CD14-positive monocyte (primary cell): Measurements from ENCODE around the gene NXPH1. TPM values are rescaled to one million over a fixed set of nuclear protein-coding genes. Genes with fewer than 3 reads are reported as not detected.

Source experiments
- DNase-seq, 3 donors: peaks; one replicate each; pipeline ENCODE4 v3.0.0-alpha.2; 2011 to 2022
- H2AFZ ChIP-seq: 2 replicates; pipeline ENCODE4 v1.6.0; 2012; ENCODE audit warnings: mild to moderate bottlenecking, low read depth, low read length, inconsistent platforms; ENCODE audit not compliant: insufficient read depth, poor library complexity, severe bottlenecking
- H3K27ac ChIP-seq, 2 donors: 1 replicate in 1 of 2; 2 replicates in 1 of 2; pipeline ENCODE4 v1.5.1; 2012 to 2013; ENCODE audit warnings: low read length in 2 of 2, control low read depth in 1 of 2, inconsistent platforms in 1 of 2, low read depth in 1 of 2, mild to moderate bottlenecking in 1 of 2
- H3K27me3 ChIP-seq, 2 donors: one replicate each; pipeline versions ENCODE4 v1.6.0 to v1.6.1; 2011 to 2013; ENCODE audit warnings: low read length in 2 of 2; ENCODE audit not compliant: control insufficient read depth in 2 of 2, insufficient read depth in 2 of 2
- H3K36me3 ChIP-seq, 2 donors: replicated peaks in 1 of 2; 1 replicate in 1 of 2; 2 replicates in 1 of 2; pipeline versions ENCODE4 v1.5.1 to v1.6.1; 2012 to 2013; ENCODE audit warnings: low read length in 2 of 2, control low read depth in 1 of 2, inconsistent platforms in 1 of 2, mild to moderate bottlenecking in 1 of 2; ENCODE audit not compliant: insufficient read depth in 2 of 2, control insufficient read depth in 1 of 2
- H3K4me1 ChIP-seq, 2 donors: 1 replicate in 1 of 2; 2 replicates in 1 of 2; pipeline versions ENCODE4 v1.5.1 to v1.6.1; 2012 to 2013; ENCODE audit warnings: low read length in 2 of 2, control low read depth in 1 of 2, inconsistent platforms in 1 of 2, mild to moderate bottlenecking in 1 of 2, moderate library complexity in 1 of 2; ENCODE audit not compliant: insufficient read depth in 2 of 2, control insufficient read depth in 1 of 2
- H3K4me2 ChIP-seq: replicated peaks from 2 replicates; pipeline ENCODE3; 2012; ENCODE audit warnings: low read length, moderate library complexity, mild to moderate bottlenecking; ENCODE audit not compliant: poor library complexity, severe bottlenecking; ENCODE audit errors: extremely low read depth
- H3K4me3 ChIP-seq, 3 experiments: fragments of 200-600 bp in 1 of 3; sonication (generic) in 1 of 3; replicated peaks in 1 of 3; 1 replicate in 2 of 3; 2 replicates in 1 of 3; pipeline ENCODE4 v1.5.1; 2011 to 2013; ENCODE audit warnings: low read length in 3 of 3, mild to moderate bottlenecking in 3 of 3, control low read depth in 2 of 3, low read depth in 2 of 3, inconsistent platforms in 1 of 3, moderate library complexity in 1 of 3
- H3K79me2 ChIP-seq: 2 replicates; pipeline ENCODE4 v1.6.0; 2012; ENCODE audit warnings: mild to moderate bottlenecking, control low read depth, inconsistent platforms, low read length, moderate library complexity; ENCODE audit not compliant: insufficient read depth
- H3K9ac ChIP-seq: 2 replicates; pipeline ENCODE4 v1.6.0; 2017; ENCODE audit warnings: low read length, mild to moderate bottlenecking; ENCODE audit not compliant: insufficient read depth, poor library complexity, severe bottlenecking
- H3K9me3 ChIP-seq, 2 donors: replicated peaks in 1 of 2; 1 replicate in 1 of 2; 2 replicates in 1 of 2; pipeline versions ENCODE4 v1.5.1 to v1.6.1; 2012 to 2013; ENCODE audit warnings: low read length in 2 of 2, control low read depth in 1 of 2; ENCODE audit not compliant: control insufficient read depth in 1 of 2, insufficient read depth in 1 of 2
- H4K20me1 ChIP-seq: 2 replicates; pipeline ENCODE4 v1.6.0; 2012; ENCODE audit warnings: mild to moderate bottlenecking, low read length, control low read depth, moderate library complexity; ENCODE audit not compliant: insufficient read depth
- H3K27ac Mint-ChIP-seq, 7 donors: one replicate each; pipeline ENCODE4 v1.8.0; 2020; ENCODE audit warnings: mild to moderate bottlenecking in 7 of 7, mixed read lengths in 7 of 7, moderate library complexity in 6 of 7, inconsistent platforms in 2 of 7
- H3K27me3 Mint-ChIP-seq, 3 donors: one replicate each; pipeline ENCODE4 v1.8.0; 2021 to 2022; ENCODE audit warnings: low read depth in 3 of 3, mild to moderate bottlenecking in 3 of 3, mixed read lengths in 3 of 3, moderate library complexity in 3 of 3, inconsistent platforms in 1 of 3
- H3K36me3 Mint-ChIP-seq, 2 donors: one replicate each; pipeline ENCODE4 v1.8.0; 2020; ENCODE audit warnings: mixed read lengths in 2 of 2, inconsistent platforms in 1 of 2, mild to moderate bottlenecking in 1 of 2
- H3K4me1 Mint-ChIP-seq: one replicate; pipeline ENCODE4 v1.8.0; 2020; ENCODE audit warnings: mild to moderate bottlenecking, mixed read lengths
- H3K4me3 Mint-ChIP-seq, 2 donors: one replicate each; pipeline ENCODE4 v1.8.0; 2020; ENCODE audit warnings: mild to moderate bottlenecking in 2 of 2, mixed read lengths in 2 of 2, moderate library complexity in 1 of 2
- H3K9me3 Mint-ChIP-seq, 7 donors: one replicate each; pipeline ENCODE4 v1.8.0; 2020 to 2022; ENCODE audit warnings: mixed read lengths in 7 of 7, mild to moderate bottlenecking in 6 of 7, moderate library complexity in 6 of 7, inconsistent platforms in 2 of 7
- CTCF ChIP-seq: fragments of 200-600 bp; IDR thresholded peaks from one replicate; pipeline ENCODE4 v1.8.0; 2022; ENCODE audit warnings: antibody characterized with exemption, mild to moderate bottlenecking
- WGBS: methylation state at CpG from one replicate; pipeline ENCODE4 v1.1.5; 2013; ENCODE audit warnings: missing lambda C conversion rate; ENCODE audit not compliant: insufficient coverage; 5-methylcytosine and 5-hydroxymethylcytosine counted together
- intact Hi-C, 2 donors: fragments of 100-400 bp; cut with micrococcal nuclease; formaldehyde crosslinking; loops; one replicate each; pipeline versions ENCODE4 v1.15.0 to v1.15.1; 2023
- polyA plus RNA-seq, 3 donors: library from polyadenylated mRNA; depleted of rRNA in 1 of 3; unstranded in 2 of 3; stranded (reverse) in 1 of 3; fragments of 300-500 nt in 2 of 3; fragments of >200 nt in 1 of 3; fragmentation: Illumina TruSeq in 2 of 3; gene quantifications; 1 replicate in 2 of 3; 2 replicates in 1 of 3; pipeline ENCODE4 v1.2.3, GENCODE V29; 2012 to 2021

NXPH1 gene
- polyA plus RNA-seq, 3 donors, result not detected

DNA sequence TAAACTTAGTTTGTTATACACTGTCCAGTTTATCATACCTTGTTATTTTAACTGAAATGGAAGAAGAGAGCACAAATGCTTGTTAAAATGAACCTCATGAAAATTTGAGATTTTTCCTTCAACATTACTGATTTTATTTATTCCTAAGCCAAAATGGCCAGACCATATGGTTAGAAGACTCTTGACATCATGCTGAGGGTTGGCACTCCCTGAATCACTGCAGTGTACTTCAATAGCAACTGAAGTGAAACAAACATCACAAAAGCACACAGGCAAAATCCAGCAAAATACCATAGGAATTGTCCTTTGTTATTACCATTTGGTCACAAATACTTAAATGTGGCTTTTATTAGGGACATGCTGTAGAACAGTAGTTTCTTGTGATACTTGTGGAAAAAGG is 347.8 kb downstream of the NXPH1 start:
- no peak for DNase-seq
- intact Hi-C loops, result no loop called here
- H3K4me3 ChIP-seq, result no peak overlapping the region
- peaks cover 0 to 6% (median 2%) of the 10 kb centered on the region in 7 donors for H3K9me3 Mint-ChIP-seq
- no peaks in the 10 kb centered on the region for H3K36me3 ChIP-seq
- no peak for TF ChIP-seq CTCF
- H3K27me3 Mint-ChIP-seq, result no peaks in the 10 kb centered on the region
- H3K27ac Mint-ChIP-seq, result no peak overlapping the region
- H3K9me3 ChIP-seq, result peaks cover 3 to 6% of the 10 kb centered on the region in 2 donors
- no peaks in the 10 kb centered on the region for H4K20me1 ChIP-seq
- H3K4me3 Mint-ChIP-seq, result no peak overlapping the region
- H3K27me3 ChIP-seq, result no peaks in the 10 kb centered on the region
- H3K4me2 ChIP-seq, result no peak overlapping the region
- H3K79me2 ChIP-seq, result no peaks in the 10 kb centered on the region
- no peaks in the 10 kb centered on the region for H3K4me1 ChIP-seq
- no peaks in the 10 kb centered on the region for H3K36me3 Mint-ChIP-seq
- no peak overlapping the region for H3K27ac ChIP-seq
- no peak overlapping the region for H3K9ac ChIP-seq
- H2AFZ ChIP-seq, result no peak overlapping the region
- no peaks in the 10 kb centered on the region for H3K4me1 Mint-ChIP-seq

DNA sequence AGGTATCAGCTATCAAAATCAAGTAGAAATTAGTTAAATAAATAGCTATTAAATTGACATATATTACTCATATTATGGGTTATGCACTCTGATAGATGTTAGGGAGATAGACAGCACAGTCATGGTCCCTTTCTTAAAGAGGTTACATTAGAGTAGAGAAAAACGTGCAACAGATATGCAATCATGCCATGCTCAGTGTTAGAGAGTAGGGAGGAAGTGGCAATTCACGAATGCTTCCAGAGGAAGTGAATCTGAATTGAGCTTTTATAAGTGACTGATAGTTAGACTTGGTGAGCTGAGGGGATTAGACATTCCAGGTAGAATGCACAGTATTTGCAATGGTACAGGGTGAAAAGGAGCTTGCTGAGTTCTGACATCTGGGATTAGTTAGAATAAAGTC is 349.8 kb downstream of the NXPH1 start:
- Histone ChIP-seq H3K4me2 (no peak overlapping the region), H3K4me3 (no peak overlapping the region), H3K27ac (no peak overlapping the region), H3K4me1 (no peaks in the 10 kb centered on the region), H3K9ac (no peak overlapping the region), H4K20me1 (no peaks in the 10 kb centered on the region), H3K36me3 (no peaks in the 10 kb centered on the region), H2AFZ (no peak overlapping the region), H3K79me2 (no peaks in the 10 kb centered on the region), H3K27me3 (no peaks in the 10 kb centered on the region), H3K9me3 (peaks cover 0 to 3% of the 10 kb centered on the region in 2 donors)
- no peak overlapping the region for H3K4me3 Mint-ChIP-seq
- H3K36me3 Mint-ChIP-seq, result no peaks in the 10 kb centered on the region
- no peak for DNase-seq
- H3K27ac Mint-ChIP-seq, result no peak overlapping the region
- H3K9me3 Mint-ChIP-seq, result peaks cover 0 to 6% (median 2%) of the 10 kb centered on the region in 7 donors
- intact Hi-C loops, result no loop called here
- no peaks in the 10 kb centered on the region for H3K27me3 Mint-ChIP-seq
- TF ChIP-seq CTCF, result no peak
- no peaks in the 10 kb centered on the region for H3K4me1 Mint-ChIP-seq
- WGBS, result 6% methylated on average over 2 of the region's 2 CpGs
